ENCODE measurements around the gene NLRP7.
"Not testable (repeated sequence)": the region's sequence is repeated elsewhere in the genome, so short reads cannot be mapped to it uniquely, and the experiment has no call there.

NLRP7 gene

GRCh38 chr19:54947381-54947780, at the start of gene NLRP7:
Gene NLRP7 (minus strand): TSS chr19:54947530.
- no peak for DNase-seq (ENCODE audit: low read depth in 1 of 2, low spot score in 1 of 2)
- in situ Hi-C loops (cut with HindIII; ENCODE audit: low pct_unique_long_range_greater_than_20kb, low sequenced_read_pairs) = no loop called here
- no peak for TF ChIP-seq JUND (IDR thresholded peaks at IDR 0.05; ENCODE audit: low read depth)

DNA sequence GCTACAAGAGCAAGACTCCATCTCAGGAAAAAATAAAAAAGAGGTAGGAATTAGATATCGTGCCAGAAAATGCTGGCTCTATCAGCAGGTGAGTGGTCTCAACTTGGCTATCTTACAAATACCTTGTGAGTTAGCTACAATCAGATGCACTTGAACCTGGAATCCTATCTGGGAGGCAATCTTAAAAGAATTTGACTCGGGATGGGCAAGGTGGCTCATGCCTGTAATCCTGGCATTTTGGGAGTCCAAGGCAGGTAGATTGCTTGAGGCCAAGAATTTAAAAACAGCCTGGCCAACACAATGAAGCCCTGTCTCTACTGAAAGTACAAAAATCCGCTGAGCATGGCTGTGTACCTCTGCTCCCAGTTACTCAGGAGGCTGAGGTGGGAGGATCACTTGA, 48.2 kb upstream of the NLRP7 start:
- no peak for DNase-seq (ENCODE audit: low read depth in 1 of 2, low spot score in 1 of 2)
- in situ Hi-C loops (cut with HindIII; ENCODE audit: low pct_unique_long_range_greater_than_20kb, low sequenced_read_pairs) = no loop called here
- no peak for TF ChIP-seq JUND (IDR thresholded peaks at IDR 0.05; ENCODE audit: low read depth)

DNA sequence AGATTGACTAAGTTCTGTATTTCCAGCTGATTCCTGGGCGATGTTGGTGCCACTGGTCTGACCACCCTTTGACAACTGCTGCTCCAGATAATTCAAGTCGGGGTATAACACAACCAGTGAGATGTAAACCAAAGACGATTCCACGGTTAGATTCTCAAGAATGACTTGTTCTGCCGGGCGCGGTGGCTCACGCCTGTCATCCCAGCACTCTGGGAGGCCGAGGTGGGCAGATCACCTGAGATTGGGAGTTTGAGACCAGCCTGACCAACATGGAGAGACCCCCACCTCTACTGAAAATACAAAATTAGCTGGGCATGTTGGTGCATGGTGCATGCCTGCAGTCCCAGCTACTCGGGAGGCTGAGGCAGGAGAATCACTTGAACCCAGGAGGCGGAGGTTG, 42.2 kb upstream of the NLRP7 start:
- in situ Hi-C loops (cut with HindIII; ENCODE audit: low pct_unique_long_range_greater_than_20kb, low sequenced_read_pairs); DNase-seq (ENCODE audit: low read depth in 1 of 2, low spot score in 1 of 2): not testable (repeated sequence)

DNA sequence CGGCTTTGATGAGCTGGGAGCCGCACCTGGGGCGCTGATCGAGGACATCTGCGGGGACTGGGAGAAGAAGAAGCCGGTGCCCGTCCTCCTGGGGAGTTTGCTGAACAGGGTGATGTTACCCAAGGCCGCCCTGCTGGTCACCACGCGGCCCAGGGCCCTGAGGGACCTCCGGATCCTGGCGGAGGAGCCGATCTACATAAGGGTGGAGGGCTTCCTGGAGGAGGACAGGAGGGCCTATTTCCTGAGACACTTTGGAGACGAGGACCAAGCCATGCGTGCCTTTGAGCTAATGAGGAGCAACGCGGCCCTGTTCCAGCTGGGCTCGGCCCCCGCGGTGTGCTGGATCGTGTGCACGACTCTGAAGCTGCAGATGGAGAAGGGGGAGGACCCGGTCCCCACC, 35.2 kb upstream of the NLRP7 start:
- DNase-seq (ENCODE audit: low read depth in 1 of 2, low spot score in 1 of 2); in situ Hi-C loops (cut with HindIII; ENCODE audit: low pct_unique_long_range_greater_than_20kb, low sequenced_read_pairs): not testable (repeated sequence)

- DNase-seq (ENCODE audit: low read depth in 1 of 2, low spot score in 1 of 2); in situ Hi-C loops (cut with HindIII; ENCODE audit: low pct_unique_long_range_greater_than_20kb, low sequenced_read_pairs): not testable (repeated sequence)
Measured at GRCh38 chr19:54973229-54974090, 26.1 kb upstream of the NLRP7 start.

GRCh38 chr19:54971446-54971845, 24.1 kb upstream of the NLRP7 start:
- in situ Hi-C loops (cut with HindIII; ENCODE audit: low pct_unique_long_range_greater_than_20kb, low sequenced_read_pairs); DNase-seq (ENCODE audit: low read depth in 1 of 2, low spot score in 1 of 2): not testable (repeated sequence)

GRCh38 chr19:54969647-54970046, 22.3 kb upstream of the NLRP7 start:
- in situ Hi-C loops (cut with HindIII; ENCODE audit: low pct_unique_long_range_greater_than_20kb, low sequenced_read_pairs) = no loop called here
- TF ChIP-seq JUND (IDR thresholded peaks at IDR 0.05; ENCODE audit: low read depth) = no peak
- no peak for DNase-seq (ENCODE audit: low read depth in 1 of 2, low spot score in 1 of 2)

DNA sequence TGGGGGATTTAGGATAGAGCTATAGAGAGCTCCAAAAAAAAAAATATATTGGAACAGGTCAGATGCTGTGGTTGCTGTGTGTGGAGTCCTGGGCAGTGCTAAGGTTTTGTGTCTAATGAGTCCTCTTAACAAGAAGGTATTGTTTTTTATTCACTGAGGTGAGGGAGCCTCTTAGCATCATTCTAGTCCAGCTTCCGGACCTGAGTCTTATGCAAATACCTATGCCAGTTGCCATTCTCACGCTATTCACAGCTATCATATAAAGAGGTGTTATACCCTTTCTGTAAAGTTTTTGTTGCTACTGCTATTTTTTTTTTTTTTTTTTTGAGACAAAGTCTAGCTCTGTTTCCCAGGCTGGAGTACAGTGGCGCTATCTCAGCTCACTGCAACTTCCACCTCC, 20.3 kb upstream of the NLRP7 start:
- TF ChIP-seq JUND (IDR thresholded peaks at IDR 0.05; ENCODE audit: low read depth) = no peak
- DNase-seq (ENCODE audit: low read depth in 1 of 2, low spot score in 1 of 2) = no peak
- in situ Hi-C loops (cut with HindIII; ENCODE audit: low pct_unique_long_range_greater_than_20kb, low sequenced_read_pairs) = no loop called here

GRCh38 chr19:54965055-54965454, 17.7 kb upstream of the NLRP7 start:
- in situ Hi-C loops (cut with HindIII; ENCODE audit: low pct_unique_long_range_greater_than_20kb, low sequenced_read_pairs); DNase-seq (ENCODE audit: low read depth in 1 of 2, low spot score in 1 of 2): not testable (repeated sequence)

- no peak for TF ChIP-seq JUND (IDR thresholded peaks at IDR 0.05; ENCODE audit: low read depth)
- no peak for DNase-seq (ENCODE audit: low read depth in 1 of 2, low spot score in 1 of 2)
- in situ Hi-C loops (cut with HindIII; ENCODE audit: low pct_unique_long_range_greater_than_20kb, low sequenced_read_pairs) = no loop called here
Measured at GRCh38 chr19:54959840-54960239, 12.5 kb upstream of the NLRP7 start.

DNA sequence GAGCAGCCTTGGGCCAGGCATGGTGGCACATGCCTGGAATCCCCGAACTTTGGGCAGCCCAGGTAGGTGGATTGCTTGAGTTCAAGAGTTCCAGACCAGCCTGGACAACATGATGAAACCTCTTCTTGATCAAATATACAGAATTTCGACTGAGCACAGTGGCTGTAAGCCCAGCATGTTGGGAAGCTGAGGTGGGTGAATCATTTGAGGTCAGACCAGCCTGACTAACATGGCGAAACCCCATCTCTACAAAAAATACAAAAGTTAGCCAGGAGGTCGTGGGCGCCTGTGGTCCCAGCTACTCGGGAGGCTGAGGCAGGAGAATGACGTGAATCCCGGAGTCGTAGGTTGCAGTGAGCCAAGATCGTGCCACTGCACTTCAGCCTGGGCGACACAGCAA, 8.0 kb upstream of the NLRP7 start:
- TF ChIP-seq JUND (IDR thresholded peaks at IDR 0.05; ENCODE audit: low read depth) = no peak
- DNase-seq (ENCODE audit: low read depth in 1 of 2, low spot score in 1 of 2) = no peak
- in situ Hi-C loops (cut with HindIII; ENCODE audit: low pct_unique_long_range_greater_than_20kb, low sequenced_read_pairs) = no loop called here

DNA sequence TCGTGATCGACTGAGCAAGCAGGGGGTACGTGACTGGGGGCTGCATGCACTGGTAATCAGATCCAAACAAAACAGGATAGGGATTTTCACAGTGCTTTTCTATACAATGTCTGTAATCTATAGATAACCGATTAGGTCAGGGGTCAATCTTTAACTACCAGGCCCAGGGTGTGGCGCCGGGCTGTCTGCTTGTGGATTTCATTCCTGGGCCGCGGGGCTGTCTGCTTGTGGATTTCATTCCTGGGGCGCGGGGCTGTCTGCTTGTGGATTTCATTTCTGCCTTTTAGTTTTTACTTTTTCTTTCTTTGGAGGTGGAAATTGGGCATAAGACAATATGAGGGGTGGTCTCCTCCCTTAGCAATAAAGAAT, 6.0 kb upstream of the NLRP7 start:
- DNase-seq (ENCODE audit: low read depth in 1 of 2, low spot score in 1 of 2); in situ Hi-C loops (cut with HindIII; ENCODE audit: low pct_unique_long_range_greater_than_20kb, low sequenced_read_pairs): not testable (repeated sequence)

- TF ChIP-seq JUND (IDR thresholded peaks at IDR 0.05; ENCODE audit: low read depth) = no peak
- DNase-seq (ENCODE audit: low read depth in 1 of 2, low spot score in 1 of 2) = no peak
- in situ Hi-C loops (cut with HindIII; ENCODE audit: low pct_unique_long_range_greater_than_20kb, low sequenced_read_pairs) = no loop called here
Measured at GRCh38 chr19:54952591-54953344, 5.4 kb upstream of the NLRP7 start.

DNA sequence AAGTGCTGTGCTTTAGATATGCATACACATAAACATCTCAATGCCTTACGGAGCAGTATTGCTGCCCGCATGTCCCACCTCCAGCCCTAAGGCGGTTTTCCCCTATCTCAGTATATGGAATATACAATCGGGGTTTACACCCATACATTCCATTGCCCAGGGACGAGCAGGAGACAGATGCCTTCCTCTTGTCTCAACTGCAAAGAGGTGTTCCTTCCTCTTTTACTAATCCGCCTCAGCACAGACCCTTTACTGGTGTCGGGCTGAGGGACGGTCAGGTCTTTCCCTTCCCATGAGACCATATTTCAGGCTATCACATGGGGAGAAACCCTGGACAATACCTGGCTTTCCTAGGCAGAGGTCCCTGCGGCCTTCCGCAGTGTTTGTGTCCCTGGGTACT, 3.2 kb upstream of the NLRP7 start:
- in situ Hi-C loops (cut with HindIII; ENCODE audit: low pct_unique_long_range_greater_than_20kb, low sequenced_read_pairs); DNase-seq (ENCODE audit: low read depth in 1 of 2, low spot score in 1 of 2): not testable (repeated sequence)
